Neural crest cell (in vitro differentiated cells): ENCODE measurements around the gene HEPN1. TPM values are rescaled to one million over a fixed set of nuclear protein-coding genes. Genes with fewer than 3 reads are reported as not detected.

Source experiments
- DNase-seq: peaks from one replicate; pipeline ENCODE4 v3.0.0; 2021; ENCODE audit warnings: low read depth, mixed read lengths, low spot score
- H3K27ac Mint-ChIP-seq: one replicate; pipeline ENCODE4 v1.8.0; 2021; ENCODE audit warnings: mild to moderate bottlenecking, mixed read lengths; ENCODE audit not compliant: unreplicated experiment
- H3K27me3 Mint-ChIP-seq: 2 replicates; pipeline ENCODE4 v1.8.0; 2021; ENCODE audit warnings: low read depth, mild to moderate bottlenecking, mixed read lengths
- H3K36me3 Mint-ChIP-seq: 2 replicates; pipeline ENCODE4 v1.8.0; 2021; ENCODE audit warnings: low read depth, mild to moderate bottlenecking, mixed read lengths
- H3K4me1 Mint-ChIP-seq: 2 replicates; pipeline ENCODE4 v1.8.0; 2021; ENCODE audit warnings: mixed read lengths
- H3K4me3 Mint-ChIP-seq: one replicate; pipeline ENCODE4 v1.8.0; 2021; ENCODE audit warnings: mild to moderate bottlenecking, mixed read lengths
- H3K9me3 Mint-ChIP-seq: 2 replicates; pipeline ENCODE4 v1.8.0; 2021; ENCODE audit warnings: mixed read lengths
- CTCF ChIP-seq: fragments of 200-600 bp; sonication (generic); conservative IDR thresholded peaks from 2 replicates; pipeline ENCODE4 v1.5.0; 2021; ENCODE audit warnings: antibody characterized with exemption, mild to moderate bottlenecking
- total RNA-seq: library from RNA; stranded (reverse); gene quantifications from 2 replicates; pipeline ENCODE4 v1.2.1, GENCODE V29; 2021

HEPN1 gene
- total RNA-seq, 1 donor from 2014 or later, result not detected

- no peak for DNase-seq
- H3K9me3 Mint-ChIP-seq, result peaks cover 2% of the 10 kb centered on the region
- H3K27ac Mint-ChIP-seq, result no peak overlapping the region
Observed at GRCh38 chr11:124886476-124886875, 32.6 kb upstream of the HEPN1 start.

GRCh38 chr11:124886978-124887666 lies 31.9 kb upstream of the HEPN1 start:
- H3K27ac Mint-ChIP-seq, result no peak overlapping the region

More at GRCh38 chr11:124886476-124886875, 32.6 kb upstream of the HEPN1 start:
- Mint-ChIP-seq H3K4me1 (peaks cover 20% of the 10 kb centered on the region), H3K27me3 (peaks cover 13% of the 10 kb centered on the region), H3K4me3 (no peak overlapping the region), H3K36me3 (no peaks in the 10 kb centered on the region)
- TF ChIP-seq CTCF, result no peak

GRCh38 chr11:124887667-124888013 lies 31.4 kb upstream of the HEPN1 start:
- no peak for DNase-seq
- H3K27me3 Mint-ChIP-seq, result peaks cover 13% of the 10 kb centered on the region
- H3K9me3 Mint-ChIP-seq, result peaks cover 2% of the 10 kb centered on the region

More at GRCh38 chr11:124886978-124887666, 31.9 kb upstream of the HEPN1 start:
- Mint-ChIP-seq H3K9me3 (peaks cover 2% of the 10 kb centered on the region), H3K4me1 (peaks cover 16% of the 10 kb centered on the region), H3K4me3 (no peak overlapping the region), H3K36me3 (no peaks in the 10 kb centered on the region), H3K27me3 (peaks cover 13% of the 10 kb centered on the region)
- DNase-seq, result no peak
- no peak for TF ChIP-seq CTCF

GRCh38 chr11:124889191-124890091 lies 29.6 kb upstream of the HEPN1 start:
- Mint-ChIP-seq H3K4me1 (no peaks in the 10 kb centered on the region), H3K36me3 (no peaks in the 10 kb centered on the region), H3K27ac (no peak overlapping the region), H3K4me3 (no peak overlapping the region), H3K27me3 (peaks cover 13% of the 10 kb centered on the region), H3K9me3 (no peaks in the 10 kb centered on the region)
- DNase-seq, result no peak
- TF ChIP-seq CTCF, result no peak

More at GRCh38 chr11:124887667-124888013, 31.4 kb upstream of the HEPN1 start:
- H3K4me1 Mint-ChIP-seq, result peaks cover 11% of the 10 kb centered on the region
- H3K36me3 Mint-ChIP-seq, result no peaks in the 10 kb centered on the region
- no peak for TF ChIP-seq CTCF
- H3K4me3 Mint-ChIP-seq, result no peak overlapping the region
- H3K27ac Mint-ChIP-seq, result no peak overlapping the region

- Mint-ChIP-seq H3K27me3 (peaks cover 13% of the 10 kb centered on the region), H3K27ac (no peak overlapping the region)
- no peak for TF ChIP-seq CTCF
Observed at GRCh38 chr11:124890151-124890550, 28.9 kb upstream of the HEPN1 start.

More at GRCh38 chr11:124890151-124890550, 28.9 kb upstream of the HEPN1 start:
- H3K4me1 Mint-ChIP-seq, result no peaks in the 10 kb centered on the region
- no peaks in the 10 kb centered on the region for H3K9me3 Mint-ChIP-seq
- DNase-seq, result no peak
- no peaks in the 10 kb centered on the region for H3K36me3 Mint-ChIP-seq
- no peak overlapping the region for H3K4me3 Mint-ChIP-seq
